GM12892 (cell line): ENCODE data around the gene RASSF5.

Source experiments
- POLR2A ChIP-seq: IDR thresholded peaks from 2 replicates; pipeline ENCODE4 v1.6.1; 2011; ENCODE audit warnings: low read depth, low read length, control low read depth
- POLR2AphosphoS5 ChIP-seq: IDR thresholded peaks from 2 replicates; pipeline ENCODE4 v1.6.1; 2011; ENCODE audit warnings: low read depth, low read length, control low read depth
- TAF1 ChIP-seq: IDR thresholded peaks from 2 replicates; pipeline ENCODE4 v1.6.1; 2011; ENCODE audit warnings: low read depth, mild to moderate bottlenecking, control low read depth, low read length, borderline replicate concordance

- TF ChIP-seq POLR2A: no peak
- no peak for TF ChIP-seq POLR2AphosphoS5
- no peak for TF ChIP-seq TAF1
Observed at GRCh38 chr1:206516728-206516990, 9.3 kb downstream of the RASSF5 start.
